ENCODE results near the gene KRT78. TPM values are rescaled to one million over a fixed set of nuclear protein-coding genes. Genes with fewer than 3 reads are reported as not detected.

The KRT78 gene
- total and polyA plus RNA-seq, 9 donors: 0.05 to 2.8 (median 0.79) TPM; not detected in 6

GRCh38 chr12:52832985-52833905 is 15.5 kb downstream of the KRT78 start:
- no peak overlapping the region for H3K4me3 ChIP-seq (ENCODE audit: low read length)
- no peak for DNase-seq
- WGBS (ENCODE audit: insufficient coverage): 78% methylated on average over 14 of the region's 20 CpGs
- no peaks in the 10 kb centered on the region for H3K4me1 ChIP-seq (ENCODE audit: control insufficient read depth, insufficient read depth, low read length)
- H3K9me3 ChIP-seq (replicated peaks; ENCODE audit: control insufficient read depth, low read depth, low read length): no peaks in the 10 kb centered on the region
- no peak overlapping the region for H3K27ac ChIP-seq (ENCODE audit: low read length)
- no peaks in the 10 kb centered on the region for H3K36me3 ChIP-seq (ENCODE audit: control insufficient read depth, insufficient read depth, low read length)
- peaks cover 24% of the 10 kb centered on the region for H3K27me3 ChIP-seq (ENCODE audit: control insufficient read depth, insufficient read depth, low read length)

GRCh38 chr12:52832451-52832850 is 16.3 kb downstream of the KRT78 start:
- H3K36me3 ChIP-seq (ENCODE audit: control insufficient read depth, insufficient read depth, low read length): no peaks in the 10 kb centered on the region
- H3K27me3 ChIP-seq (ENCODE audit: control insufficient read depth, insufficient read depth, low read length): peaks cover 22% of the 10 kb centered on the region
- H3K4me1 ChIP-seq (ENCODE audit: control insufficient read depth, insufficient read depth, low read length): no peaks in the 10 kb centered on the region
- no peaks in the 10 kb centered on the region for H3K9me3 ChIP-seq (replicated peaks; ENCODE audit: control insufficient read depth, low read depth, low read length)
- H3K27ac ChIP-seq (ENCODE audit: low read length): no peak overlapping the region
- 89% methylated on average over 1 of the region's 3 CpGs for WGBS (ENCODE audit: insufficient coverage)
- no peak for DNase-seq
- no peak overlapping the region for H3K4me3 ChIP-seq (ENCODE audit: low read length)

GRCh38 chr12:52831251-52831650 is 17.5 kb downstream of the KRT78 start:
- Histone ChIP-seq H3K36me3 (ENCODE audit: control insufficient read depth, insufficient read depth, low read length) (no peaks in the 10 kb centered on the region), H3K27me3 (ENCODE audit: control insufficient read depth, insufficient read depth, low read length) (peaks cover 14% of the 10 kb centered on the region), H3K4me1 (ENCODE audit: control insufficient read depth, insufficient read depth, low read length) (no peaks in the 10 kb centered on the region), H3K27ac (ENCODE audit: low read length) (no peak overlapping the region), H3K4me3 (ENCODE audit: low read length) (no peak overlapping the region), H3K9me3 (replicated peaks; ENCODE audit: control insufficient read depth, low read depth, low read length) (no peaks in the 10 kb centered on the region)
- 72% methylated on average over 7 of the region's 7 CpGs for WGBS (ENCODE audit: insufficient coverage)
- DNase-seq: no peak

GRCh38 chr12:52829986-52830770 is 18.6 kb downstream of the KRT78 start:
- WGBS (ENCODE audit: insufficient coverage): 67% methylated on average over 6 of the region's 8 CpGs

GRCh38 chr12:52828591-52829021 is 20.2 kb downstream of the KRT78 start:
- H3K9me3 ChIP-seq (replicated peaks; ENCODE audit: control insufficient read depth, low read depth, low read length): no peaks in the 10 kb centered on the region
- no peaks in the 10 kb centered on the region for H3K36me3 ChIP-seq (ENCODE audit: control insufficient read depth, insufficient read depth, low read length)
- H3K27ac ChIP-seq (ENCODE audit: low read length): no peak overlapping the region
- DNase-seq: no peak
- WGBS (ENCODE audit: insufficient coverage): no CpG with 5 or more reads among the region's 2 CpGs
- H3K4me3 ChIP-seq (ENCODE audit: low read length): no peak overlapping the region
- H3K27me3 ChIP-seq (ENCODE audit: control insufficient read depth, insufficient read depth, low read length): peaks cover 18% of the 10 kb centered on the region
- H3K4me1 ChIP-seq (ENCODE audit: control insufficient read depth, insufficient read depth, low read length): no peaks in the 10 kb centered on the region

More at GRCh38 chr12:52829986-52830770, 18.6 kb downstream of the KRT78 start:
- Histone ChIP-seq H3K27me3 (ENCODE audit: control insufficient read depth, insufficient read depth, low read length) (peaks cover 14% of the 10 kb centered on the region), H3K36me3 (ENCODE audit: control insufficient read depth, insufficient read depth, low read length) (no peaks in the 10 kb centered on the region), H3K4me3 (ENCODE audit: low read length) (no peak overlapping the region), H3K9me3 (replicated peaks; ENCODE audit: control insufficient read depth, low read depth, low read length) (no peaks in the 10 kb centered on the region), H3K4me1 (ENCODE audit: control insufficient read depth, insufficient read depth, low read length) (no peaks in the 10 kb centered on the region), H3K27ac (ENCODE audit: low read length) (no peak overlapping the region)
- no peak for DNase-seq

GRCh38 chr12:52828156-52828555 is 20.6 kb downstream of the KRT78 start:
- H3K9me3 ChIP-seq (replicated peaks; ENCODE audit: control insufficient read depth, low read depth, low read length): no peaks in the 10 kb centered on the region
- H3K36me3 ChIP-seq (ENCODE audit: control insufficient read depth, insufficient read depth, low read length): no peaks in the 10 kb centered on the region
- H3K27me3 ChIP-seq (ENCODE audit: control insufficient read depth, insufficient read depth, low read length): peaks cover 18% of the 10 kb centered on the region
- H3K4me1 ChIP-seq (ENCODE audit: control insufficient read depth, insufficient read depth, low read length): no peaks in the 10 kb centered on the region
- H3K4me3 ChIP-seq (ENCODE audit: low read length): no peak overlapping the region
- no peak for DNase-seq
- H3K27ac ChIP-seq (ENCODE audit: low read length): no peak overlapping the region

GRCh38 chr12:52827499-52828090 is 21.2 kb downstream of the KRT78 start:
- no peaks in the 10 kb centered on the region for H3K9me3 ChIP-seq (replicated peaks; ENCODE audit: control insufficient read depth, low read depth, low read length)
- H3K27me3 ChIP-seq (ENCODE audit: control insufficient read depth, insufficient read depth, low read length): peaks cover 16% of the 10 kb centered on the region
- no peak overlapping the region for H3K4me3 ChIP-seq (ENCODE audit: low read length)
- 85% methylated on average over 3 of the region's 6 CpGs for WGBS (ENCODE audit: insufficient coverage)
- H3K4me1 ChIP-seq (ENCODE audit: control insufficient read depth, insufficient read depth, low read length): no peaks in the 10 kb centered on the region
- H3K27ac ChIP-seq (ENCODE audit: low read length): no peak overlapping the region
- DNase-seq: no peak
- H3K36me3 ChIP-seq (ENCODE audit: control insufficient read depth, insufficient read depth, low read length): no peaks in the 10 kb centered on the region

GRCh38 chr12:52826611-52827498 is 21.9 kb downstream of the KRT78 start:
- DNase-seq: no peak
- H3K9me3 ChIP-seq (replicated peaks; ENCODE audit: control insufficient read depth, low read depth, low read length): no peaks in the 10 kb centered on the region
- H3K4me3 ChIP-seq (ENCODE audit: low read length): no peak overlapping the region
- no peaks in the 10 kb centered on the region for H3K36me3 ChIP-seq (ENCODE audit: control insufficient read depth, insufficient read depth, low read length)
- no peak overlapping the region for H3K27ac ChIP-seq (ENCODE audit: low read length)
- H3K27me3 ChIP-seq (ENCODE audit: control insufficient read depth, insufficient read depth, low read length): peaks cover 16% of the 10 kb centered on the region
- WGBS (ENCODE audit: insufficient coverage): 87% methylated on average over 8 of the region's 11 CpGs
- H3K4me1 ChIP-seq (ENCODE audit: control insufficient read depth, insufficient read depth, low read length): peaks cover 4% of the 10 kb centered on the region

GRCh38 chr12:52825961-52826360 is 22.8 kb downstream of the KRT78 start:
- no peak overlapping the region for H3K4me3 ChIP-seq (ENCODE audit: low read length)
- no peak for DNase-seq
- no peaks in the 10 kb centered on the region for H3K36me3 ChIP-seq (ENCODE audit: control insufficient read depth, insufficient read depth, low read length)
- no peaks in the 10 kb centered on the region for H3K9me3 ChIP-seq (replicated peaks; ENCODE audit: control insufficient read depth, low read depth, low read length)
- WGBS (ENCODE audit: insufficient coverage): 100% methylated on average over 1 of the region's 4 CpGs
- H3K27me3 ChIP-seq (ENCODE audit: control insufficient read depth, insufficient read depth, low read length): peaks cover 11% of the 10 kb centered on the region
- peaks cover 6% of the 10 kb centered on the region for H3K4me1 ChIP-seq (ENCODE audit: control insufficient read depth, insufficient read depth, low read length)
- H3K27ac ChIP-seq (ENCODE audit: low read length): no peak overlapping the region
